Stomach (tissue), 4 donors: ENCODE measurements around the gene RPS18.

Source experiments
- POLR2A ChIP-seq, 4 donors: fragments of 450-650 bp; IDR thresholded peaks; one replicate each; pipeline ENCODE4 v1.6.1; 2016; ENCODE audit warnings: antibody characterized with exemption in 4 of 4, control low read depth in 2 of 4, mild to moderate bottlenecking in 1 of 4, moderate library complexity in 1 of 4
- POLR2AphosphoS5 ChIP-seq, 3 donors: sonication (generic); formaldehyde crosslinking; IDR thresholded peaks; one replicate each; pipeline ENCODE4 v1.6.1; 2016; ENCODE audit warnings: antibody characterized with exemption in 3 of 3
- TF ChIP-seq, protein P1 (sequence below), 7 experiments: fragments of 450-650 bp in 4 of 7; fragments of 200-600 bp in 3 of 7; sonication (generic) in 3 of 7; IDR thresholded peaks; one replicate each; pipeline ENCODE4 v1.5.1; 2016 to 2019; ENCODE audit warnings: antibody characterized with exemption in 7 of 7, control low read depth in 2 of 7, mild to moderate bottlenecking in 1 of 7

DNA sequence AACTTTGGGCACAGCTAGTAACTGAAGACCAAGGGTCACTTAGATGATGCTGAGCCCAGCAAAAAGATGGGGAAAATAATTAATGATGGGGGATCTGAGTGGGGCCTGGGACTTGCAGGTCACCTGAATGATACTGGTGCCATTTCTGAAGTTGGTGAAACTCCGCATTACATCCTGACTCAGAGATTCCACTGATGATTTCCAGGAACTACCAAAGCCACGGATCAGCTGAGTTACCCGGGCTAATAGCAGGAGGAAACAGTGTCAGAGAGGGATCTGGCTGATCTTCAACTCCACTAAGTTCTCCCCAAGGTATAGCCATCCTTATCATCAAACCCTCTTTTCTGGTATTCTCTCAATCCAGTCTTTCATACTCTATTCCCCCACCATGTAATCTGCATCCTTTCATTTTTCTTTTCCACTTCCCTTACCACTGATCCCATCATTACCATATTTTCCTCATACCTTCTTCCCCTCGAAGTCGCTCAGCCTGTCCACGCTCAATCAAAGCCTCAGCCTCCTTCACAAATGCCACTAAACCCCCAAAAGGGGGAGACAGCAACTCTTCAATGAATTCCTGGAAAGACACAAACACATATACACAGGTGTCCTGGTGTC, 20.4 kb upstream of the RPS18 start:
- TF ChIP-seq POLR2A (IDR thresholded peaks at IDR 0.05) (no peak), POLR2AphosphoS5 (IDR thresholded peaks at IDR 0.05) (no peak)
- TF ChIP-seq, protein P1, sequence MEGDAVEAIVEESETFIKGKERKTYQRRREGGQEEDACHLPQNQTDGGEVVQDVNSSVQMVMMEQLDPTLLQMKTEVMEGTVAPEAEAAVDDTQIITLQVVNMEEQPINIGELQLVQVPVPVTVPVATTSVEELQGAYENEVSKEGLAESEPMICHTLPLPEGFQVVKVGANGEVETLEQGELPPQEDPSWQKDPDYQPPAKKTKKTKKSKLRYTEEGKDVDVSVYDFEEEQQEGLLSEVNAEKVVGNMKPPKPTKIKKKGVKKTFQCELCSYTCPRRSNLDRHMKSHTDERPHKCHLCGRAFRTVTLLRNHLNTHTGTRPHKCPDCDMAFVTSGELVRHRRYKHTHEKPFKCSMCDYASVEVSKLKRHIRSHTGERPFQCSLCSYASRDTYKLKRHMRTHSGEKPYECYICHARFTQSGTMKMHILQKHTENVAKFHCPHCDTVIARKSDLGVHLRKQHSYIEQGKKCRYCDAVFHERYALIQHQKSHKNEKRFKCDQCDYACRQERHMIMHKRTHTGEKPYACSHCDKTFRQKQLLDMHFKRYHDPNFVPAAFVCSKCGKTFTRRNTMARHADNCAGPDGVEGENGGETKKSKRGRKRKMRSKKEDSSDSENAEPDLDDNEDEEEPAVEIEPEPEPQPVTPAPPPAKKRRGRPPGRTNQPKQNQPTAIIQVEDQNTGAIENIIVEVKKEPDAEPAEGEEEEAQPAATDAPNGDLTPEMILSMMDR (IDR thresholded peaks at IDR 0.05), result no peak
